Measurements from ENCODE around the gene SLC25A43.

The SLC25A43 gene

DNA sequence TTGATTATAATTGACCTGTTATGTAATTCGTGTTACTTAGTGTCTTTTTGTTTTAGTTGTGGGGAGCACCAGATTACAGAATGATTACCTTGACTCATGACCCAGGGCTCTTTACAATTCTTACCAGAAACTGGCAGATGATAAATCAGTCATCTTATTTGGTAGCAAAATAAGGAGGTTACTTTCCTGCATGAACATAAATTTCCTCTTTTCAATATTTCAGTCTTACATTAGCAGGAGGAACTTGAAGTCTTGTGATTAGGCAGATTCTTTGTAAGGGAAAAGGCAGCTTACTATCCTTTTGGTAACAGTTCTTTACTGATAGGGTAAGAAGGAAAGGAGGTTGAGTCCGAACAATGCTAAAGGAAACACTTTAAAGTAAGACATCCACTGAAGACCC lies 43.1 kb downstream of the SLC25A43 start:
- TF ChIP-seq CTCF (IDR thresholded peaks at IDR 0.05; ENCODE audit: insufficient read depth, low read depth, low read length, missing control alignments) = no peak
- DNase-seq (ENCODE audit: low read depth) = no peak
- no peak overlapping the region for H3K4me3 ChIP-seq (ENCODE audit: low read depth, low read length)

DNA sequence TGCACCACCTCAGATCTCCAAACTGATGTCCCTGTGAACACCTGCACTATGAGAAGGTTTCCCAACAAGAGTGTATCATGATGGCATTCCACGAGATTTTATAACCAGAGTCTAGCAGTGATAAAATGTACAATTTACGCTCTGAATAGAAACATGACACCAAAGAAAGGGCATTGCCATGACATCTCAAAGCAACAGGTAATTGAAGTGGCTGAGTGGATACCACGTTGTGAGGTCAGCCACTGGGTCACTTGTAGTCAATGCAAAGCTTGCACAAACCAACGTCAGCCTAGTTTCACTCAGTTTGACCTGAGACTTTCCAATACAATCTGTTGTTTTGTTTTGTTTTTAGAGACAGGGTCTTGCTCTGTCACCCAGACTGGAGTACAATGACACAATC lies 54.1 kb downstream of the SLC25A43 start:
- TF ChIP-seq CTCF (IDR thresholded peaks at IDR 0.05; ENCODE audit: insufficient read depth, low read depth, low read length, missing control alignments) = no peak
- no peak overlapping the region for H3K4me3 ChIP-seq (ENCODE audit: low read depth, low read length)
- no peak for DNase-seq (ENCODE audit: low read depth)

DNA sequence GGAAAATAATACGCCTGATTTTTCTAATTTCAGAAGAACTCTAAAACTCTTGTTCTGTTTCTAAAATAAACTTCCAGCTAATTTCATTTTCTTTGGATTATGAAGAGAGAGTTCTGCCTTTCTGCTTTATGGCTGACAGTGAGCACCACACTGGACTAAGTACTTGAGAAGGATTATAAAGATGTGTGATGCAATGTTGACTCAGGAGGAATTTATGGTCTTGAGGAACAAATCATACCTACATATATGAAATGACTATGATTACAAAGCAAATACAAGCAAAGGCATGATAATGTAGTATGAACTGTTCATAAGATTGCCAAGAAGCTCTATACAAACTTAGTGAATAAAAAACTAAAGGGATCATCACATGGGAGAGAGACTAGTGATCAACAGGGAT lies 56.1 kb downstream of the SLC25A43 start:
- no peak for TF ChIP-seq CTCF (IDR thresholded peaks at IDR 0.05; ENCODE audit: insufficient read depth, low read depth, low read length, missing control alignments)
- H3K4me3 ChIP-seq (ENCODE audit: low read depth, low read length) = no peak overlapping the region
- no peak for DNase-seq (ENCODE audit: low read depth)

DNA sequence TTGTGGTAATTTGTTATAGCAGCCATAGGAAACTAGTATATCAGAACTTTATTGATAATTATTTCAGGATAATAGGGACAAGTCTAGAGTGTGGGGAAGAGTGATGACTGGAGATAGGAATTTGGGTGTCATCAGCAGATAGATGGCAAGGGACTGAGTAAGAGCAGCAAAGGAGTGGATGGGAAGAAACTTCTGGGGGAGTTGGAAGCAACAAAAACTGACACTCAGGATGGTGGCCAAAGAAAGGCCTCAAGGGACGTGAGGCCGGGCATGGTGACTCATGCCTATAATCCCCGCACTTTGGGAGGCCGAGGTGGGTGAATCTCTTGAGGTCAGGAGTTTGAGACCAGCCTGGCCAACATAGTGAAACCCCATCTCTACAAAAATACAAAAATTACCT lies 60.0 kb downstream of the SLC25A43 start:
- TF ChIP-seq CTCF (IDR thresholded peaks at IDR 0.05; ENCODE audit: insufficient read depth, low read depth, low read length, missing control alignments) = no peak
- H3K4me3 ChIP-seq (ENCODE audit: low read depth, low read length) = no peak overlapping the region
- no peak for DNase-seq (ENCODE audit: low read depth)

GRCh38 chrX:119465555-119465954 lies 66.4 kb downstream of the SLC25A43 start:
- no peak overlapping the region for H3K4me3 ChIP-seq (ENCODE audit: low read depth, low read length)
- DNase-seq (ENCODE audit: low read depth) = no peak
- TF ChIP-seq CTCF (IDR thresholded peaks at IDR 0.05; ENCODE audit: insufficient read depth, low read depth, low read length, missing control alignments) = no peak

- TF ChIP-seq CTCF (IDR thresholded peaks at IDR 0.05; ENCODE audit: insufficient read depth, low read depth, low read length, missing control alignments) = no peak
- DNase-seq (ENCODE audit: low read depth) = no peak
- H3K4me3 ChIP-seq (ENCODE audit: low read depth, low read length) = no peak overlapping the region
Observed at GRCh38 chrX:119466970-119467369, 67.8 kb downstream of the SLC25A43 start.

DNA sequence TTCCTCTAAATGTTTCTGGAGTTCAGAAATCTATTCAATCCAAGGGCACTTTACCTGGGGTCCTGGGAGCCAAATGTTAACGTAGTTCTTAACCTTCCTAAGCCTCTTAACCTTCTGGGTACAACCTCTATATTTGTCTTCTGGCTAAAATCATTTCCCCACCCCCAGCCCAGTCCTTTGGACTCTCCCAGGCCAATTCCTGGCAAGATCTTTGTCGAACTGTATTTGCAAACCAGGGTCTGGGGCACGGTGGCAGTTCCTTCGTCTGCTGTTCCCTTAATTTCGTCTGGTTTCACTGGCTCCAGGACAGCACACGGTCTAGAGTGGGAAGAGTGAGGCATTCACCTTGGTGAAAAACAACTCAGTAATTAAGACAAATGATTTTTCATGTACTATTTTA lies 68.3 kb downstream of the SLC25A43 start:
- peak overlapping the region; percentile 63 for H3K4me3 ChIP-seq (ENCODE audit: low read depth, low read length)
- no peak for DNase-seq (ENCODE audit: low read depth)
- no peak for TF ChIP-seq CTCF (IDR thresholded peaks at IDR 0.05; ENCODE audit: insufficient read depth, low read depth, low read length, missing control alignments)

Data from GM12865 (cell line).